Endothelial cell of umbilical vein (primary cell): ENCODE results near the gene ATP2C2. TPM values are rescaled to one million over a fixed set of nuclear protein-coding genes. Genes with fewer than 3 reads are reported as not detected.

Experiments
- BruUV-seq: library from RNA; stranded (reverse); fragments of 400-500 nt; replicated peaks from 2 replicates; lab custom pipeline; 2021; lab: Mats Ljungman, UMichigan
- CTCF ChIA-PET: fragments of 300-600, 350-600 bp; sonication (Branson Sonifier 250); formaldehyde crosslinking; loops from one replicate; lab custom pipeline; 2021; ENCODE audit warnings: antibody characterized with exemption, inconsistent platforms; lab: Charles Lee
- POLR2A ChIA-PET: fragments of 300-600, 350-600 bp; sonication (Branson Sonifier 250); formaldehyde crosslinking; loops from one replicate; lab custom pipeline; 2021; ENCODE audit warnings: antibody characterized with exemption, inconsistent platforms; lab: Charles Lee
- DNase-seq: peaks from one replicate; pipeline ENCODE4 v3.0.0-alpha.2; 2011; ENCODE audit warnings: low read depth, low spot score
- FAIRE-seq: peaks from 2 replicates; lab custom pipeline; 2011; peaks lifted over from hg19 to GRCh38; lab: Jason Lieb, UNC
- H2AFZ ChIP-seq: 2 replicates; pipeline ENCODE4 v1.6.0; 2012; ENCODE audit warnings: low read depth, low read length, control low read depth, inconsistent platforms
- H3K27ac ChIP-seq: 2 replicates; pipeline ENCODE4 v1.5.1; 2011; ENCODE audit warnings: low read depth, mild to moderate bottlenecking, control low read depth, low read length, moderate library complexity; ENCODE audit not compliant: insufficient read depth
- H3K27me3 ChIP-seq, 2 experiments: 2 replicates each; pipeline versions ENCODE4 v1.6.0 to v1.6.1; 2011; ENCODE audit warnings: low read length in 2 of 2, mixed read lengths in 1 of 2; ENCODE audit not compliant: control insufficient read depth in 2 of 2, insufficient read depth in 2 of 2
- H3K36me3 ChIP-seq, 2 experiments: 2 replicates in 1 of 2; 3 replicates in 1 of 2; pipeline ENCODE4 v1.5.1; 2011; ENCODE audit warnings: low read length in 2 of 2, mild to moderate bottlenecking in 1 of 2, moderate library complexity in 1 of 2; ENCODE audit not compliant: control insufficient read depth in 2 of 2, insufficient read depth in 2 of 2; ENCODE audit errors: extremely low read depth in 1 of 2
- H3K4me1 ChIP-seq: 3 replicates; pipeline ENCODE4 v1.5.1; 2011; ENCODE audit warnings: mild to moderate bottlenecking, low read length; ENCODE audit not compliant: control insufficient read depth, insufficient read depth; ENCODE audit errors: extremely low read depth
- H3K4me2 ChIP-seq: 2 replicates; pipeline ENCODE4 v1.6.1; 2011; ENCODE audit warnings: low read length, control low read depth, mixed read lengths; ENCODE audit not compliant: insufficient read depth
- H3K4me3 ChIP-seq, 3 experiments: fragments of 200-600 bp in 1 of 3; sonication (generic), shearing (Covaris generic) in 1 of 3; replicated peaks in 1 of 3; 2 replicates each; pipeline ENCODE4 v1.5.1; 2011 to 2016; ENCODE audit warnings: control low read depth in 3 of 3, low read length in 3 of 3, mild to moderate bottlenecking in 2 of 3, inconsistent platforms in 1 of 3, low read depth in 1 of 3, moderate library complexity in 1 of 3; ENCODE audit not compliant: insufficient read depth in 1 of 3
- H3K79me2 ChIP-seq: 2 replicates; pipeline ENCODE4 v1.6.0; 2012; ENCODE audit warnings: low read length, inconsistent platforms; ENCODE audit not compliant: control insufficient read depth, insufficient read depth
- H3K9ac ChIP-seq: replicated peaks from 2 replicates; pipeline ENCODE3; 2011; ENCODE audit warnings: low read length, control low read depth; ENCODE audit not compliant: insufficient read depth; ENCODE audit errors: extremely low read depth
- H3K9me1 ChIP-seq: replicated peaks from 3 replicates; pipeline ENCODE4 v1.6.0; 2011; ENCODE audit warnings: mild to moderate bottlenecking, low read length; ENCODE audit not compliant: control insufficient read depth, insufficient read depth; ENCODE audit errors: extremely low read depth
- H3K9me3 ChIP-seq: replicated peaks from 2 replicates; pipeline ENCODE4 v1.5.1; 2012; ENCODE audit warnings: low read length, inconsistent platforms; ENCODE audit not compliant: control insufficient read depth, insufficient read depth
- H4K20me1 ChIP-seq: replicated peaks from 2 replicates; pipeline ENCODE3; 2011; ENCODE audit warnings: mild to moderate bottlenecking, low read length; ENCODE audit not compliant: control insufficient read depth, insufficient read depth; ENCODE audit errors: extremely low read depth
- CTCF ChIP-seq, 2 donors: IDR thresholded peaks; 1 replicate in 1 of 2; 2 replicates in 1 of 2; pipeline ENCODE4 v1.5.1; 2011; ENCODE audit warnings: low read length in 2 of 2, mild to moderate bottlenecking in 2 of 2, moderate library complexity in 2 of 2, control low read depth in 1 of 2, inconsistent platforms in 1 of 2, low read depth in 1 of 2; ENCODE audit not compliant: insufficient read depth in 1 of 2; ENCODE audit errors: extremely low read depth in 1 of 2
- EZH2 ChIP-seq: IDR thresholded peaks from 2 replicates; pipeline ENCODE4 v1.6.1; 2012; ENCODE audit warnings: borderline replicate concordance, low read depth, mild to moderate bottlenecking, moderate library complexity, low read length, inconsistent platforms; ENCODE audit not compliant: severe bottlenecking
- FOS ChIP-seq: IDR thresholded peaks from 2 replicates; pipeline ENCODE4 v1.6.1; 2011; ENCODE audit warnings: mild to moderate bottlenecking, low read length, moderate library complexity, borderline replicate concordance; ENCODE audit not compliant: insufficient read depth
- GATA2 ChIP-seq: IDR thresholded peaks from 2 replicates; pipeline ENCODE4 v1.7.0; 2011; ENCODE audit warnings: low read depth, mild to moderate bottlenecking, moderate library complexity, mixed read lengths, low read length; ENCODE audit not compliant: insufficient read length, insufficient read depth
- JUN ChIP-seq: IDR thresholded peaks from 2 replicates; pipeline ENCODE4 v1.6.1; 2011; ENCODE audit warnings: borderline replicate concordance, low read depth; ENCODE audit not compliant: insufficient read length, insufficient read depth
- MYC ChIP-seq: IDR thresholded peaks from one replicate; pipeline ENCODE4 v1.6.1; 2011; ENCODE audit warnings: mild to moderate bottlenecking, low read depth, low read length
- POLR2A ChIP-seq: IDR thresholded peaks from 2 replicates; pipeline ENCODE4 v1.6.1; 2012; ENCODE audit warnings: low read depth, mild to moderate bottlenecking, control low read depth, low read length
- POLR2AphosphoS5 ChIP-seq: IDR thresholded peaks from 2 replicates; pipeline ENCODE4 v1.6.1; 2012; ENCODE audit warnings: low read depth, mild to moderate bottlenecking, control low read depth, low read length, moderate library complexity; ENCODE audit not compliant: insufficient read depth
- dilution Hi-C: fragments of 300-500 bp; cut with MboI; formaldehyde crosslinking; loops from one replicate; pipeline ENCODE4 v1.15.0; 2019; ENCODE audit warnings: low sequenced_read_pairs; ENCODE audit not compliant: extremely low pct_ligation_motif_present
- intact Hi-C: fragments of 100-400 bp; cut with micrococcal nuclease; formaldehyde crosslinking; loops from one replicate; pipeline ENCODE4 v1.10.0; 2022
- polyA plus RNA-seq, 4 experiments: library from polyadenylated mRNA; depleted of rRNA in 3 of 4; stranded (reverse) in 3 of 4; unstranded in 1 of 4; fragments of >200 nt; gene quantifications; 2 replicates each; pipeline versions ENCODE4 v1.2.1 to v1.2.3, GENCODE V29; 2011 to 2012; ENCODE audit warnings: missing spikeins in 1 of 4
- total RNA-seq: library from RNA; stranded (reverse); gene quantifications from 2 replicates; pipeline ENCODE4 v1.2.3, GENCODE V29; 2021
- TF ChIP-seq, protein P1 (sequence below): IDR thresholded peaks from 2 replicates; pipeline ENCODE4 v1.6.1; 2011; ENCODE audit not compliant: insufficient read depth, insufficient read length

The ATP2C2 gene
- total and polyA plus RNA-seq, 2 donors (not counting 3 experiments of a cell fraction or from before 2014, with no cell fraction given): not detected

GRCh38 chr16:84507011-84507982, 139.0 kb downstream of the ATP2C2 start:
- no TSS peak for BruUV-seq
- peaks cover 13% of the 10 kb centered on the region for H3K4me1 ChIP-seq
- peaks cover 4% of the 10 kb centered on the region for H3K79me2 ChIP-seq
- no peak overlapping the region for H3K27ac ChIP-seq
- no peak overlapping the region for H3K9ac ChIP-seq
- H3K9me1 ChIP-seq: no peaks in the 10 kb centered on the region
- no peaks in the 10 kb centered on the region for H3K9me3 ChIP-seq
- ChIA-PET CTCF (interaction anchor here (0.6 to 9.0 kb wide), 46 partner anchors 10 to 1307 kb away, joined by 3 to 154 read pairs (median 6); partner anchors contain the start of genes COTL1, KLHL36 and TAF1C), POLR2A (interaction anchor here (1.2 kb wide), 1 partner anchor 35 kb away, joined by 3 read pairs; no protein-coding TSS in a partner anchor)
- DNase-seq (no peak), FAIRE-seq (no peak)
- H2AFZ ChIP-seq: no peak overlapping the region
- no peak overlapping the region for H3K4me2 ChIP-seq
- no peaks in the 10 kb centered on the region for H3K27me3 ChIP-seq
- H3K36me3 ChIP-seq: peaks cover 0 to under 1% of the 10 kb centered on the region in 2 experiments
- dilution Hi-C loops: loop anchor here (25.0 kb wide), 1 partner anchor 105 kb away; the partner anchor contains the start of gene COTL1
- no peak overlapping the region for H3K4me3 ChIP-seq
- H4K20me1 ChIP-seq: no peaks in the 10 kb centered on the region
- intact Hi-C loops: loop anchor here (2.0 kb wide), 1 partner anchor 550 kb away; no protein-coding TSS in a partner anchor
- TF ChIP-seq MYC: no peak
- no peak for TF ChIP-seq EZH2
- TF ChIP-seq JUN: no peak
- no peak for TF ChIP-seq POLR2A
- TF ChIP-seq, protein P1, sequence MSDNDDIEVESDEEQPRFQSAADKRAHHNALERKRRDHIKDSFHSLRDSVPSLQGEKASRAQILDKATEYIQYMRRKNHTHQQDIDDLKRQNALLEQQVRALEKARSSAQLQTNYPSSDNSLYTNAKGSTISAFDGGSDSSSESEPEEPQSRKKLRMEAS: no peak
- no peak for TF ChIP-seq POLR2AphosphoS5
- TF ChIP-seq CTCF (IDR thresholded peaks at IDR 0.05; ENCODE audit: extremely low read depth in 1 of 2, insufficient read depth in 1 of 2, low read depth in 1 of 2, low read length in 2 of 2): no peak
- no peak for TF ChIP-seq FOS
- TF ChIP-seq GATA2: no peak
